Gastrocnemius medialis (tissue), 4 donors: ENCODE results near the gene LNX1. TPM values are rescaled to one million over a fixed set of nuclear protein-coding genes. Genes with fewer than 3 reads are reported as not detected.

Experiments used
- ATAC-seq, 2 donors: fragments of 150-250 bp; one replicate each; pipeline ENCODE4 v1.9.1; 2016
- DNase-seq, 2 donors: peaks; one replicate each; pipeline ENCODE4 v3.0.0-alpha.2; 2019
- H3K27ac ChIP-seq, 4 donors: fragments of 200-600 bp; sonication (generic); 1 replicate in 1 of 4; 2 replicates in 3 of 4; pipeline ENCODE4 v1.5.1; 2016 to 2018; ENCODE audit warnings: mild to moderate bottlenecking in 2 of 4, moderate library complexity in 1 of 4
- H3K27me3 ChIP-seq, 3 donors: fragments of 200-600 bp; sonication (generic) in 2 of 3; 1 replicate in 1 of 3; 2 replicates in 2 of 3; pipeline versions ENCODE4 v1.5.1 to v1.6.0; 2016 to 2019; ENCODE audit warnings: mild to moderate bottlenecking in 1 of 3, moderate library complexity in 1 of 3
- H3K36me3 ChIP-seq, 2 donors: fragments of 200-600 bp; sonication (generic) in 1 of 2; one replicate each; pipeline ENCODE4 v1.5.1; 2017 to 2018
- H3K4me1 ChIP-seq, 2 donors: fragments of 200-600 bp; sonication (generic) in 1 of 2; one replicate each; pipeline ENCODE4 v1.5.1; 2016 to 2017; ENCODE audit warnings: mild to moderate bottlenecking in 2 of 2
- H3K4me3 ChIP-seq, 4 donors: fragments of 200-600 bp; sonication (generic) in 3 of 4; 1 replicate in 1 of 4; 2 replicates in 3 of 4; pipeline ENCODE4 v1.5.1; 2016 to 2019; ENCODE audit warnings: mild to moderate bottlenecking in 2 of 4
- H3K9me3 ChIP-seq, 3 donors: fragments of 200-600 bp; sonication (generic) in 2 of 3; 1 replicate in 1 of 3; 2 replicates in 2 of 3; pipeline ENCODE4 v1.5.1; 2016 to 2019
- CTCF ChIP-seq, 5 experiments: fragments of 450-650 bp in 3 of 5; fragments of 200-600 bp in 2 of 5; sonication (generic) in 2 of 5; IDR thresholded peaks in 4 of 5; conservative IDR thresholded peaks in 1 of 5; 1 replicate in 4 of 5; 2 replicates in 1 of 5; pipeline ENCODE4 v1.5.1; 2016 to 2019; ENCODE audit warnings: antibody characterized with exemption in 5 of 5, mild to moderate bottlenecking in 3 of 5, moderate library complexity in 3 of 5
- POLR2A ChIP-seq, 2 donors: fragments of 450-650 bp; IDR thresholded peaks; one replicate each; pipeline ENCODE4 v1.6.1; 2017; ENCODE audit warnings: antibody characterized with exemption in 2 of 2, mild to moderate bottlenecking in 2 of 2, moderate library complexity in 2 of 2
- in situ Hi-C, 4 donors: fragments of 200-750 bp; cut with MboI; loops; one replicate each; pipeline versions ENCODE4 v1.15.0 to v1.8.0; 2017; ENCODE audit warnings: low sequenced_read_pairs in 4 of 4
- intact Hi-C: fragments of 100-400 bp; cut with DNase I; formaldehyde crosslinking; loops from one replicate; pipeline ENCODE4 v1.15.1; 2023; ENCODE audit warnings: low total_unique reads
- total RNA-seq, 4 donors: library from RNA; depleted of rRNA; stranded (reverse); fragments of >200 nt; gene quantifications; one replicate each; pipeline versions ENCODE4 v1.1.0 to v1.2.3, GENCODE V29; 2016

The LNX1 gene
- total RNA-seq, 4 donors from 2014 or later: 7.0 to 12.3 (median 11.0) TPM

- no peaks in the 10 kb centered on the region for H3K27me3 ChIP-seq
- intact Hi-C loops (no loop called here), in situ Hi-C loops (loop anchor here in 1 of 4 donors (25.0 kb wide), 1 partner anchor 102 kb away; no protein-coding TSS in a partner anchor)
- no peaks in the 10 kb centered on the region for H3K36me3 ChIP-seq
- DNase-seq: no peak
- no peak for TF ChIP-seq POLR2A (IDR thresholded peaks at IDR 0.05)
- TF ChIP-seq CTCF (IDR thresholded peaks at IDR 0.05 in 4 of 5, conservative IDR thresholded peaks at IDR 0.05 in 1 of 5): no peak
- H3K9me3 ChIP-seq: no peaks in the 10 kb centered on the region
- peak overlapping the region in 1 of 4 donors; percentile 13 for H3K27ac ChIP-seq
- no peak overlapping the region for H3K4me3 ChIP-seq
- no peak for ATAC-seq
- peaks cover 0 to 5% of the 10 kb centered on the region in 2 donors for H3K4me1 ChIP-seq
These were observed 81.0 kb downstream of the LNX1 start for GRCh38 chr4:53510321-53510720.

GRCh38 chr4:53508446-53508845, 82.8 kb downstream of the LNX1 start:
- intact Hi-C loops (no loop called here), in situ Hi-C loops (loop anchor here in 1 of 4 donors (25.0 kb wide), 1 partner anchor 104 kb away; no protein-coding TSS in a partner anchor)
- no peak for ATAC-seq

GRCh38 chr4:53507671-53508286, 83.5 kb downstream of the LNX1 start:
- in situ Hi-C loops: loop anchor here in 1 of 4 donors (25.0 kb wide), 1 partner anchor 105 kb away; no protein-coding TSS in a partner anchor
- Histone ChIP-seq H3K4me3 (peak overlapping the region; percentile 16 to 52 (median 40)), H3K9me3 (no peaks in the 10 kb centered on the region), H3K4me1 (peaks cover 0 to 5% of the 10 kb centered on the region in 2 donors), H3K27me3 (no peaks in the 10 kb centered on the region), H3K27ac (peak overlapping the region; percentile 65 to 78 (median 71)), H3K36me3 (no peaks in the 10 kb centered on the region)
- peak; percentile 51 to 72 for DNase-seq
- peak; percentile 88 to 90 for ATAC-seq
- intact Hi-C loops: no loop called here
- TF ChIP-seq CTCF (IDR thresholded peaks at IDR 0.05 in 4 of 5, conservative IDR thresholded peaks at IDR 0.05 in 1 of 5) (no peak), POLR2A (IDR thresholded peaks at IDR 0.05) (no peak)

More at GRCh38 chr4:53508446-53508845, 82.8 kb downstream of the LNX1 start:
- no peaks in the 10 kb centered on the region for H3K27me3 ChIP-seq
- H3K4me3 ChIP-seq: no peak overlapping the region
- H3K4me1 ChIP-seq: peaks cover 0 to 5% of the 10 kb centered on the region in 2 donors
- DNase-seq: no peak
- H3K9me3 ChIP-seq: no peaks in the 10 kb centered on the region
- TF ChIP-seq POLR2A (IDR thresholded peaks at IDR 0.05) (no peak), CTCF (IDR thresholded peaks at IDR 0.05 in 4 of 5, conservative IDR thresholded peaks at IDR 0.05 in 1 of 5) (no peak)
- H3K36me3 ChIP-seq: no peaks in the 10 kb centered on the region
- peak overlapping the region; percentile 65 to 78 (median 71) for H3K27ac ChIP-seq

GRCh38 chr4:53507058-53507457, 84.2 kb downstream of the LNX1 start:
- no peak for ATAC-seq
- in situ Hi-C loops: loop anchor here in 1 of 4 donors (25.0 kb wide), 1 partner anchor 105 kb away; no protein-coding TSS in a partner anchor
- peak overlapping the region in 3 of 4 donors; percentile 70 to 78 (median 72) for H3K27ac ChIP-seq

More at GRCh38 chr4:53507058-53507457, 84.2 kb downstream of the LNX1 start:
- H3K4me1 ChIP-seq: peaks cover 0 to 5% of the 10 kb centered on the region in 2 donors
- TF ChIP-seq CTCF (IDR thresholded peaks at IDR 0.05 in 4 of 5, conservative IDR thresholded peaks at IDR 0.05 in 1 of 5): no peak
- no peak for TF ChIP-seq POLR2A (IDR thresholded peaks at IDR 0.05)
- intact Hi-C loops: no loop called here
- no peak overlapping the region for H3K4me3 ChIP-seq
- H3K27me3 ChIP-seq: no peaks in the 10 kb centered on the region
- H3K9me3 ChIP-seq: no peaks in the 10 kb centered on the region
- no peak for DNase-seq
- H3K36me3 ChIP-seq: no peaks in the 10 kb centered on the region
